CD4-positive, alpha-beta T cell treated with Interleukin-1 beta for 1 hour (primary cell): ENCODE measurements around the gene DTX1.
A peak's percentile ranks its signal among the peaks of the same experiment; 100 is the strongest.

Experiments
- DNase-seq, 2 donors: peaks; one replicate each; pipeline ENCODE4 v3.0.0-alpha.2; 2020 to 2022

Gene DTX1

GRCh38 chr12:113095405-113095804, 38.9 kb downstream of the DTX1 start:
- DNase-seq = no peak

GRCh38 chr12:113096675-113097461, 40.3 kb downstream of the DTX1 start:
- DNase-seq = no peak

GRCh38 chr12:113097716-113098440, 41.3 kb downstream of the DTX1 start:
- DNase-seq = no peak

GRCh38 chr12:113098441-113099028, 42.0 kb downstream of the DTX1 start:
- peak; percentile 67 to 68 for DNase-seq

GRCh38 chr12:113099364-113099763, 42.8 kb downstream of the DTX1 start:
- DNase-seq = no peak

GRCh38 chr12:113099764-113100163, 43.2 kb downstream of the DTX1 start:
- DNase-seq = no peak

- no peak for DNase-seq
These were observed 45.2 kb downstream of the DTX1 start for GRCh38 chr12:113101751-113102150.

GRCh38 chr12:113102811-113103210, 46.3 kb downstream of the DTX1 start:
- DNase-seq = no peak

- DNase-seq = peak; percentile 71 to 74
These were observed 47.4 kb downstream of the DTX1 start for GRCh38 chr12:113103756-113104450.

- DNase-seq = no peak
These were observed 48.5 kb downstream of the DTX1 start for GRCh38 chr12:113104953-113105510.

GRCh38 chr12:113105606-113106271, 49.2 kb downstream of the DTX1 start:
- DNase-seq = no peak

- no peak for DNase-seq
These were observed 49.8 kb downstream of the DTX1 start for GRCh38 chr12:113106361-113106760.

- DNase-seq = no peak
These were observed 51.8 kb downstream of the DTX1 start for GRCh38 chr12:113108308-113108707.

- DNase-seq = no peak
These were observed 52.8 kb downstream of the DTX1 start for GRCh38 chr12:113109360-113109759.

- no peak for DNase-seq
These were observed 53.5 kb downstream of the DTX1 start for GRCh38 chr12:113109872-113110599.

- DNase-seq = no peak
These were observed 54.7 kb downstream of the DTX1 start for GRCh38 chr12:113111247-113111646.

GRCh38 chr12:113112043-113112899, 55.7 kb downstream of the DTX1 start:
- no peak for DNase-seq

GRCh38 chr12:113113397-113113796, 56.9 kb downstream of the DTX1 start:
- no peak for DNase-seq

GRCh38 chr12:113114447-113115178, 58.1 kb downstream of the DTX1 start:
- DNase-seq = no peak
